Activated gamma-delta T cell treated with anti-CD3 and anti-CD28 coated beads, Interleukin-2, amount 50 U/mL, for 16 hours (primary cell): ENCODE measurements around the gene ATRNL1.

Source experiments
- DNase-seq: peaks from one replicate; pipeline ENCODE4 v3.0.0-alpha.2; 2020; ENCODE audit warnings: low read depth

ATRNL1 gene

GRCh38 chr10:115606086-115606485, 512.9 kb downstream of the ATRNL1 start:
- DNase-seq = no peak

DNA sequence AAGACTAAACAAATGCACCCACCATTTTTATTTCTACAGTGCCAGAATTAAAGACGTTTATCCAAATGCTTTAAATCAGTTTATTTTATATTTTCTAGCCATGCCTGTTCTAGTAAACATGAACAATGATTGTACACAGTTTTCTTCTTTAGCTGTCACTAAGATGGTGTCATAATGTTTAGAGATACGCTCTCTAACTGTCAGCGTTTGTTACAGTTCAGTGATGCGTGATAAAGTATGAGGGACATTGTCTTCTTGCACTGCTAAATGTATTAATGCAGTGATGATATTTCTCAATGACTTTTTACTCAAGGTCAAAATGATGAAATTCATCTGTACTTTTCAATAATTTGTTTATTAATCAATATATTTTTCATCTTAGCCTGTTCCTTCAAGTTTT, 513.6 kb downstream of the ATRNL1 start:
- no peak for DNase-seq

DNA sequence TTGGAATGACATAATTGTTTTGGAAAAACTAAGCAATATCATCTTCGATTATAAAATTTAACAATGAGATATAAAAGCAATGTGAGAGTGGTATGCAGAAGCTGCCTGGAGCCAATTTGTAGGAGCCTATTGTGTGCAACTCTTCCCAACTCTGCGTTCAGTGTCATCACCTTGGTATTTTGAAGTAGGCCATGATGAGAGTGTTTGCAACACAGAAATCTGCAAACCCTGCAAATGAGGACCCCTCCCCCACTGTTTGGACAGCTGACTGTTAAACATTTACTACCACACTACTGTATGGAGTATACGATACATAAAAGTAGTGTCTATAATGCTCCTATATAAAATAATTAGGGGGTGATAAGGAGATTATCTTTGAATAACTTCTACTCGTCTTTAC, 531.3 kb downstream of the ATRNL1 start:
- DNase-seq = no peak

DNA sequence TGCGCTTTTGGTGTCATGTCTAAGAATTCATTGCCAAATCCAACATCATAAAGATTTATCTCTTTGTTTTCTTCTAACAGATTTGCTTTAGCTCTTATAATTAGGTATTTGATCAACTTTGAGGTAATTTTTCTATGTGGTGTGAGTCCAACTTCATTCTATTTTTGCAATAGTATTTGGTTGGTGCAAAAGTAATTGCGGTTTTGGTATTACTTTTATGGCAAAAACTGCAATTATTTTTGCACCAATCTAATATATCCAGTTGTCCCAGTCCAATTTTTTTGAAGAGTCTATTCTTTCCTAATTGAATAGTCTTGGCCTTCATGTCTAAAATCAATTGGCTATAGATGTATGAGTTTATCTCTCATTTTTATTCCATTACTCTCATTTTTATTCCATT, 535.5 kb downstream of the ATRNL1 start:
- no peak for DNase-seq

DNA sequence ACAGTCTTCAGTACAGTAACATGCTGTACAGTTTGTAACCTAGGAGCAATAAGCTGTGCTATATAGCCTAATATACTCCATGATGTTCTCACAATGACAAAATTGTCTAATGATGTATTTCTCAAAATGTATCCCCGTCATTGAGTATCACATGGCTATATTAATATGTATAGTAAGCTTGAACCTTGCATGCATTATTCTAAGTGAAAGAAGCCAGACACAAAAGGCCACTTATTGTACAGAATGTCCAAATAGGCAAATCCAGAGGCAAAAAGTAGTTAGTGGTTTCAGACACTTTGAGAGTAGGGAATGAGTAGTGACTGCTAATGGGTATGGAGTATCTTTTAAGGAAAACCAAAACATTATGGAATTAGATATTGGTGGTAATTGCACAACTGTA, 545.1 kb downstream of the ATRNL1 start:
- no peak for DNase-seq

DNA sequence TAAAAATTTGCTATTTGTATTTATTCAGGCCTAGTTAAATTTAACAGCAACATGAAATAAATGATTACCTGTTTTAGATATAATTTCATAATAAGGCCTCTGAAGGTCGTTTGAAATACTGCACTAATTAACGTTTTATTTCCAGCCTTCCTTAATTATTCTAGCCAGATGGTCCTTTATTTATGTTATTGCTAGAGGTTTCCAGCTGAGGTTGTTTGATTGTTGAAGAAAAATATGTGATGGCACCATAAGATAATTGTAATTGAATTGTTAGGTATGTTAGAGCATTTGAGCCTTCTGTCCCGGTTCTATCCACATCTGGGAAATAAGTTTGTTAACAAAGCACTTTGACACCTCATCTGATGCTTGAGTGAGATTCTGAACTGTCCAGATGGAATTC, 556.1 kb downstream of the ATRNL1 start:
- no peak for DNase-seq

- no peak for DNase-seq
These were observed 560.3 kb downstream of the ATRNL1 start for GRCh38 chr10:115653473-115653872.

DNA sequence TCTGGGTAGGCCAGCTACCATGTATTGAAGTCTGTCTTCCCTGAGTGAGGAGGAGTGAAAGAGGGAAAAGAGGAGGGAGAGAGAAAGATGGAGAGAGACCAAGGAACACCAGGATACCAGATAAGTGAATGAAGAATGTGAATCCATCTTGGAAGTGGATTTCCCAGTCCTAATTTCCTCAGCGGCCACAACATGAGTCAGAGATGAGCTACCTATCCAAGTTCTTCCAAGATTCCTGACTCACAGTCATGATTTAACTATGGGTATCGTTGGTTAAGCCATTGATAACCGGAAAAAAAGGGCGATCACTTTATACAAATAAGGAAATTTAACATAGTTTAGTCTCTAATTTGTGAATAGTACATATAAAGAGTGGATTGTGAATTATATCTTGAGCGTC, 561.8 kb downstream of the ATRNL1 start:
- no peak for DNase-seq

GRCh38 chr10:115657161-115657860, 564.1 kb downstream of the ATRNL1 start:
- DNase-seq = no peak

GRCh38 chr10:115659616-115660015, 566.5 kb downstream of the ATRNL1 start:
- DNase-seq = no peak

DNA sequence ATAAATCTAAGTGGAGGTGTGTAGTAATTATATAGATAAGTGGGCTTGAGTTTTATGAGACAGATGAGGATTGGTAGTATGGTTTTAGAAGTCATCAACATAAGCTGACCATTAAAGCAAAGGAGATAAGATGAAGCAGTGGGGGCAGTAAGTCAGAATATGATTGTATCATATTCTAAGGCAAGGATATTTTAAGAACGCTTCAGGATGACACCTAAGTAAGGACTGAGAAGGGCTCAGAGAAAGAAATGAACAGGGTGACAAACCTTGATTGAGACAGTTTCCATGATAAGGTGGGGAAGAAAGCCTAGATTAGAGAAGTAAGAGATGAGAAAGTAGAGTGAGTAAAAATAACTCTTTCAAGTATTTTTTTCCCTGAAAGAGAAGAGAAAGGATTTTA, 567.2 kb downstream of the ATRNL1 start:
- no peak for DNase-seq

DNA sequence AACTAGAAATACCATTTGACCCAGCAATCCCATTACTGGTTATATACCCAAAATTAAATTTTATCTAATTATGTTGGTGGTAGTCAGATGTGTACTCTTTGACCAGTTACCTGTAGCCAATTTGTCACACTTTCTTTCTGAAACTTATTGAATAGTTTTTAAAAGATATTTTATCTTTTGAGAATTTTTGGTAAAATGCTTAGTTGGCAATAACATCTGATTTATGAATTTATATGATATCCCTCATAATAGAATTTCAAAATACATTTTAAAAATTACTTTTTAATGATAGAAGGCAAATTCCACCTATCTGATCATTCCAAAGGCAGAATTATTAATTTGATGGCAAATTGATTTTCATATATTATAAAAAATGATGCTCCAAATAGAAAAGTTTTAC, 569.3 kb downstream of the ATRNL1 start:
- no peak for DNase-seq

DNA sequence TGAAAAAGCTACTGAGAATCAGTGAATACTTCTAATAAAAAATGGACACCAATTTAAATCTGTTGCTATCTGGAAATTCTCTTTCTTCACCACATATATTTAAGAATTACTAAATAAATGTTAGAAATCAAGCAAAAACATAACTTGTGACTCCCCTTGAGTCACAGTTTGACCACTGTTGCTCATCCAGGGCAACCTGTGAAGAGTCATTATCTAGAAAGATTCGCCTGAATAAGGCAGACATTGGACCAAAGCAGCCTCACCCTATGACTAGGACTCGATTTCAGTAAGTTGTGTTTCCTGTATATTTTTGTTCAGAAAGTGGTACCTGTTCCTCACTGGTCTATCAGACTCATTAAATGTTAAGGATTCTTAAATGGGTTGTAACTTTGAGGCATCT, 572.4 kb downstream of the ATRNL1 start:
- DNase-seq = no peak

GRCh38 chr10:115674496-115674895, 581.3 kb downstream of the ATRNL1 start:
- DNase-seq = no peak

DNA sequence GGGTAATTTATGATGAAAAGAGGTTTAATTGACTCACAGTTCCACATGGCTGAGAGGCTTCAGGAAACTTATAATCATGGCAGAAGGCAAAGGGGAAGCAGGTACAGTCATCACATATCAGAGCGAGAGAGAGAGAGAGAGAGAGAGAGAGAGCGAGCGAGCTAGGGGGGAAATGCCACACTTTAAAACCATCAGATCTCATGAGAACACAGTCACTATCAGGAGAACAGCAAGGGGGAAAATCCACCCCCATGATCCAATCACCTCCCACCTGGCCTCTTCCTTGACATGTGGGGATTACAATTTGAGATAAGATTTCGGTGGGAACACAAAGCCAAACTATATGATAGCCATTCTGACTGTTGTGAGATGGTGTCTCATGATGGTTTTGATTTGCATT, 603.6 kb downstream of the ATRNL1 start:
- DNase-seq = no peak

DNA sequence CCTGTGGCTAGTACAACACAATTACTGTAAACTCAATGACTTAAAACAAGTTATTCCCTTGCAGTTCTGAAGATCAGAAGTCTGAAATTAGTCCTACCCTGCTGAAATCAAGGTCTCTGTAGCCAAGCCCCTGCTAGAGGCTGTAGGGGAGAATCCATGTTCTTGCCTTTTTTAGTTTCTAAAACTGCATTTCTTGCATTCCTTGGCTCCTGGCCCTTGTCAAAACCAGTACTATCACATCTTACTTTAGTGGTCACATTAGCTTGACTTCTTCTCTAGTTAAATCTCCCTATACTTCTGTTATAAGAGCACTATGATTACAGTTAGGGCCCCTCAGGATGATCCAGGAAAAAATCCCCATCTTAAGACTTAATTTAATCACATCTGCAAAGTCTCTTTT, 612.9 kb downstream of the ATRNL1 start:
- DNase-seq = no peak

- DNase-seq = no peak
These were observed 613.4 kb downstream of the ATRNL1 start for GRCh38 chr10:115706488-115707076.

DNA sequence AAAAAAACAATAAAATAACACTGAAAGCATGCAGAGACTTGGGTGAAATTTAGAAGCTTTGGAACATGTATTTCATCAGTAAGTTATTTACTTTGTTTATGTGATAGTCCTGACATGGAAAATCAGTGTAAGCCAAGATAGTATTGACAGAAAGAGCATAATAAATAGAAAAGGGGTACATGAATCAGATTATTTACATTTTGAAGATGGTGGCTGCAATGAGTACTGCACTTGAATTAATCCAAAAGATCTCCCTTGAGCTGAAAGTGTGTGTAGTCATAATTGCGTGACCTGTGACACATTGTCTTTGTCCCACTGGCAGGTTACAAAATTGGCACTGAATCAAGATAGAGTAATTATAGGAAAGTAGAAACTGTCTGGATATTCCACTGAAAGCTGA, 617.0 kb downstream of the ATRNL1 start:
- DNase-seq = no peak

- DNase-seq = no peak
These were observed 618.1 kb downstream of the ATRNL1 start for GRCh38 chr10:115711306-115711705.

- DNase-seq = no peak
These were observed 627.0 kb downstream of the ATRNL1 start for GRCh38 chr10:115720121-115720520.

DNA sequence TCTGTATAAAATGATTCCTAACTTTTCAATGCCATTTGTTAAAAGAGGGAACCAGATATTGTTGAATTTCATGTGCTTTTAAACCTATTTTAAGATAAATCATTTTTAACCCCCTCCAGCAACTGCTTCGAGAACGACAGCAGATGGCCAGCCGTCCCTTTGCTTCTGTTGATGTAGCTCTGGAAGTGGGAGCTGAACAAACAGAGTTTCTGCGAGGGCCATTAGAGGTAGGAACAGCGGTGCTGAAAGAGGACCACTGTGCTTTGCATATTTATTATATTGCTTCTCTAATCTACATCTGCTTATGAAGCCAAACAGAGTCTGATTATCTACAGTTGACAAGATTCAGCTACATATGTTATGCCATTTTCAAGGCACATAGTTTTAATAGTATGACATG, 634.0 kb downstream of the ATRNL1 start:
- DNase-seq = no peak

GRCh38 chr10:115744089-115744488, 650.9 kb downstream of the ATRNL1 start:
- no peak for DNase-seq

DNA sequence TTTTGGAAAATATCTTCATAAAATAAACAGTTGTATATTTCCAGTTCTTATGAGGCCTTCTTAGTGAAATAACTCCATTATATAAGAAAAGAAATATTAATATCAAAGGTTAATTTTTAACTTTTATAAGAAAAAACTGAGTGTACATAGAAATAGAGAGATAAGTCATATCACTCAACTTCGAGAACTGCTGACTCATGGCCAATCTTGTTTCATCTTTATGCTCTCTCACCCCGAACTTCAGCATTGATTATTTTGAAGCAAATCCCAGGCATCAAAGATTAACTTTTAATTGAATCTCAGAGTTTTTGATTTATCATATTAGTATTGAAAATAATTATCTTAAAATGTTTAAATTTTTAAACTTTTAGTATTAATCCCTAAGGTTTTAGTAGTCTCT, 652.8 kb downstream of the ATRNL1 start:
- DNase-seq = no peak

DNA sequence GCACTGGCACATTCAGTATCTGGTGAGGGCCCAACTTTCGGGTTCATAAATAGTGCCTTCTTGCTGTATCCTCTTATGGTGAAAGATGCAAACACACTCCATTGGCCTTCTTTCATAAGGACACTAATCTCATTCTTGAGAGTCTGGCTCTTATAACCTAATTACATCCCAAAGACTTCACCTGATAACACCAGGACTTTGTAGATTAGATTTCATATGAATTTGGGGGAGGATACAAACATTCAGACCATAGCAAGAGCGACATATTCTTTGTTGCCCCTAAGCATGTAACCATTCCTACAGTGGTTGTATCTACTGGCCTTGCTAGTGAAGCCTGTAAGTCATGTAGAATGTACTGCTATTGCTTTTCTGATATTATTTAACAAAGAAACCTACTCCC, 654.6 kb downstream of the ATRNL1 start:
- DNase-seq = no peak
